Right atrium auricular region (tissue), 2 donors: ENCODE results near the gene RGL1. TPM values are rescaled to one million over a fixed set of nuclear protein-coding genes. Genes with fewer than 3 reads are reported as not detected.

ENCODE experiments used
- DNase-seq: peaks from one replicate; pipeline ENCODE4 v3.0.0-alpha.2; 2019; ENCODE audit warnings: low spot score
- H3K27ac ChIP-seq, 2 donors: fragments of 200-600 bp; sonication (generic); 1 replicate in 1 of 2; 2 replicates in 1 of 2; pipeline ENCODE4 v1.5.1; 2016 to 2019
- H3K27me3 ChIP-seq, 2 donors: fragments of 200-600 bp; sonication (generic); one replicate each; pipeline versions ENCODE4 v1.5.1 to v1.6.0; 2017 to 2019
- H3K36me3 ChIP-seq: fragments of 200-600 bp; sonication (generic); one replicate; pipeline ENCODE4 v1.5.1; 2016
- H3K4me1 ChIP-seq, 2 donors: fragments of 200-600 bp; sonication (generic); one replicate each; pipeline versions ENCODE4 v1.5.1 to v1.6.0; 2017 to 2019
- H3K4me3 ChIP-seq, 2 donors: fragments of 200-600 bp; sonication (generic); 1 replicate in 1 of 2; 2 replicates in 1 of 2; pipeline ENCODE4 v1.5.1; 2017 to 2019; ENCODE audit warnings: mild to moderate bottlenecking in 1 of 2, moderate library complexity in 1 of 2
- H3K9me3 ChIP-seq, 2 donors: fragments of 200-600 bp; sonication (generic); one replicate each; pipeline ENCODE4 v1.5.1; 2019
- total RNA-seq, 2 donors: library from RNA; depleted of rRNA; stranded (reverse); fragments of >200 nt; gene quantifications; one replicate each; pipeline ENCODE4 v1.1.0, GENCODE V29; 2016
- TF ChIP-seq, protein P1 (sequence below), 2 donors: fragments of 200-600 bp; sonication (generic); IDR thresholded peaks; one replicate each; pipeline ENCODE4 v1.5.1; 2019; ENCODE audit warnings: antibody characterized with exemption in 2 of 2

Gene RGL1
- total RNA-seq, 2 donors from 2014 or later = 14.9 to 22.7 TPM

DNA sequence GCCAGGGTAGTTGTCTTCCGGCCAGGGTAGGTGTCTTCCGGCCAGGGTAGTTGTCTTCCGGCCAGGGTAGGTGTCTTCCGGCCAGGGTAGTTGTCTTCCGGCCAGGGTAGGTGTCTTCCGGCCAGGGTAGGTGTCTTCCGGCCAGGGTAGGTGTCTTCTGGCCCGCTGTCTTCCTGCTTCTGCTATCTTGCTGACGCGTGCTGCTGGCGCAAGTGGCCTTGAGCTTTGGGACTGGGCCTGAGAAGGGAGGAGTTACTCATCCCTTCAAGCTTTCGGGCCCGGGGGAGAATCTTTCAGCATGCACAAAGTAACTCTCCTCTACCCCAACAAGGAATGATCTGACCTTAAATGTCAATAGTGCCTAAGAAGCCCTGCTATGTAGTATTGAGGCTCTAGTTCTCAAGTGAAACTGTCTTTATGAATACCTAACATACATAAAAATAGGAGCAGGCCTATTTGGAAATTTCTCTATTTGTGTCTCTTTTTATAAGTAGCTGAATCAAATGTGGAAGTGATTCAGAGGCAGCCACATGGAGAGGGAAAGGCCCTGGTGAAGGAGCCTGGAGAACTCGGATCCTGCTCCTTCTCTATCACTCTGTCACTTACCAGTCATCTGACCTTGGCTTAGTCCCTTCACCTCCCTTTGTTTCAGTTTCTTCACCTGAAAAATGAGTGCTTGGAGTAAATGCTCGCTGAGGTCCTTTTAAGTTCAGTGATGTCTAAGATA, 65.6 kb downstream of the RGL1 start:
- peak overlapping the region; percentile 71 to 72 for H3K27ac ChIP-seq
- TF ChIP-seq, protein P1, sequence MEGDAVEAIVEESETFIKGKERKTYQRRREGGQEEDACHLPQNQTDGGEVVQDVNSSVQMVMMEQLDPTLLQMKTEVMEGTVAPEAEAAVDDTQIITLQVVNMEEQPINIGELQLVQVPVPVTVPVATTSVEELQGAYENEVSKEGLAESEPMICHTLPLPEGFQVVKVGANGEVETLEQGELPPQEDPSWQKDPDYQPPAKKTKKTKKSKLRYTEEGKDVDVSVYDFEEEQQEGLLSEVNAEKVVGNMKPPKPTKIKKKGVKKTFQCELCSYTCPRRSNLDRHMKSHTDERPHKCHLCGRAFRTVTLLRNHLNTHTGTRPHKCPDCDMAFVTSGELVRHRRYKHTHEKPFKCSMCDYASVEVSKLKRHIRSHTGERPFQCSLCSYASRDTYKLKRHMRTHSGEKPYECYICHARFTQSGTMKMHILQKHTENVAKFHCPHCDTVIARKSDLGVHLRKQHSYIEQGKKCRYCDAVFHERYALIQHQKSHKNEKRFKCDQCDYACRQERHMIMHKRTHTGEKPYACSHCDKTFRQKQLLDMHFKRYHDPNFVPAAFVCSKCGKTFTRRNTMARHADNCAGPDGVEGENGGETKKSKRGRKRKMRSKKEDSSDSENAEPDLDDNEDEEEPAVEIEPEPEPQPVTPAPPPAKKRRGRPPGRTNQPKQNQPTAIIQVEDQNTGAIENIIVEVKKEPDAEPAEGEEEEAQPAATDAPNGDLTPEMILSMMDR (IDR thresholded peaks at IDR 0.05) = no peak
- H3K36me3 ChIP-seq = peaks cover 12% of the 10 kb centered on the region
- peak; percentile 87 for DNase-seq
- H3K27me3 ChIP-seq = no peaks in the 10 kb centered on the region
- no peak overlapping the region for H3K4me3 ChIP-seq
- H3K9me3 ChIP-seq = no peaks in the 10 kb centered on the region
- peaks cover 0 to 48% of the 10 kb centered on the region in 2 donors for H3K4me1 ChIP-seq

DNA sequence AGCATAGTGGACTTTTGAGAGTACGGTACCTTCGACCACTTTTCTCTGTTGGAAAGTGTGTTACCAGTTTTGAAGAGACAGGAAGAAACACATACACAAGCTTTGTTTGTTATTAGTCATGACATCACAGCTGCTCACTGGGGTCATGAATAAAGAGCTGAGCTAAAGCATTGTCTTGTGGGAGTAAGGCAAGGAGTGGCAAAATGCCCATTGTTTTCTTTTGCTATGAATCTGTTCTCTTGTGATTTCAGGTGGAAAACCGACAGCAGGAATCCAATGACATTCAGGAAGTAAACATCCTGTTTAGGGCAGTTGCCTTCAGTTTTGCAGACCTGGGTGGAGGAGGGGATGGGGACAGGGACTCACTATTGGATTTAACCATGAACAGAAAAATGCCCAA, 66.2 kb downstream of the RGL1 start:
- Histone ChIP-seq H3K36me3 (peaks cover 8% of the 10 kb centered on the region), H3K4me3 (no peak overlapping the region), H3K27me3 (no peaks in the 10 kb centered on the region), H3K27ac (peak overlapping the region; percentile 71 to 72), H3K4me1 (peaks cover 0 to 51% of the 10 kb centered on the region in 2 donors), H3K9me3 (no peaks in the 10 kb centered on the region)
- TF ChIP-seq, protein P1 (IDR thresholded peaks at IDR 0.05) = no peak
- no peak for DNase-seq

DNA sequence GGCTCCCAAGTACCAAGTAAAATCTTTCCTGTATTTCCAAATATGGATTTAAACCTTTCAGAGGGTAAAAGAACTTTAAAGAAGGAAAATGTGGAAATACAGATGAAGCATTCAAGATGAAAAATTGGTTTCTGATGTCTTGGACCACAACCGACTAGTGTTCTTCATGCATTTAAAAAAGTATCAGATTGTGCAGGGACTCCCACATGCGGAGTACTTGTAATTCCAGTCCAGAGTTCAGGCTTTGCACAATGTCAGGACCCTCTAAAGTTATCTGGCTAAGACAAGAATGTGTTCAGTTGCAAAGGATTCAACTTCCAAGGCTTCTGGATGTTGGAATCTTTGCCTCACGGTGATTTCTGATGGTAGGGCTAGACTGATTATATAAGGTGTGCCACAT, 66.7 kb downstream of the RGL1 start:
- Histone ChIP-seq H3K4me3 (no peak overlapping the region), H3K9me3 (no peaks in the 10 kb centered on the region), H3K4me1 (peaks cover 0 to 55% of the 10 kb centered on the region in 2 donors), H3K36me3 (peaks cover 4% of the 10 kb centered on the region), H3K27ac (peak overlapping the region; percentile 71 to 72), H3K27me3 (no peaks in the 10 kb centered on the region)
- TF ChIP-seq, protein P1 (IDR thresholded peaks at IDR 0.05) = no peak
- no peak for DNase-seq

DNA sequence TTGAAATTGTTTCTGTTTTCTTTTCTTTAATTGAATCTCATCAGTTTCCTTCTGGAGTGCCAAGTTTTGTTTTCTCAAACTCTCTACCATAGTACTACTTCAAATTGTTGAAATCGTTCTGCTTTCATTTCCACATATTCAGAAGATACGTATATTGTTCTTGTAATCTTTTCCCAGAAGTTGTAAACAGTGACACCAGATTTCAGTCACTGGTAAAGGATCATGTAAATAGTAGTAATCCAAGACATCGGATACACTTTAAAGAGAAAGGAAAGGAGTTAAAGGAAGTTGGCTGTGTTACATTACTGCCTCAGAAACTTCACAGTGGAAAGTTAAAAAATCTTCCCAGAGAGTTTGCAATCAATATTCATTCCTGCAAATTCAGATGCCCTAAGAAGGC, 67.5 kb downstream of the RGL1 start:
- no peaks in the 10 kb centered on the region for H3K36me3 ChIP-seq
- DNase-seq = no peak

DNA sequence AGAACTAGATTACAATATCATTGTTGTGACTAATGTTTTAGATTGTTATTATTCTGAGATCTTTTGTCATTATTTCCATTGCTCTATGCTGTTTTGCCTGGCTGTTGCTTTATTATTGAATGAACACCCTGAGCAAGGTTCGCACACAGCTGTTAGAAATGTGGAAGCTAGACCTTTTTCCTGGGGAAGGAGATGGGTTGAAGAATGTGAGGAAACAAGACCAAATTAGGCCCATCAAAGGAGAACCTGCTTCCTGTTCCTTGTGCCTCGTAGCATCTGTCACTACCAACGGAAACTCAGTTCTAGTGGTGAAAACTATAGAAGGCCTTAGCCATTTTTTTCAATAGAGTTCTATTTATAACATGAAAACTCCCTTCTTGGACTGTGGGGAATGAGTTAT, 68.7 kb downstream of the RGL1 start:
- TF ChIP-seq, protein P1 (IDR thresholded peaks at IDR 0.05) = no peak
- no peak overlapping the region for H3K4me3 ChIP-seq

More for the DNA sequence above, 67.5 kb downstream of the RGL1 start:
- TF ChIP-seq, protein P1 (IDR thresholded peaks at IDR 0.05) = no peak
- H3K4me1 ChIP-seq = peaks cover 0 to 63% of the 10 kb centered on the region in 2 donors
- H3K4me3 ChIP-seq = peak overlapping the region in 1 of 2 donors; percentile 2
- H3K27ac ChIP-seq = peak overlapping the region; percentile 71 to 72
- H3K27me3 ChIP-seq = no peaks in the 10 kb centered on the region
- H3K9me3 ChIP-seq = no peaks in the 10 kb centered on the region

More for the DNA sequence above, 68.7 kb downstream of the RGL1 start:
- H3K36me3 ChIP-seq = no peaks in the 10 kb centered on the region
- DNase-seq = no peak
- H3K27ac ChIP-seq = peak overlapping the region; percentile 71 to 72
- H3K4me1 ChIP-seq = peaks cover 0 to 67% of the 10 kb centered on the region in 2 donors
- H3K9me3 ChIP-seq = no peaks in the 10 kb centered on the region
- H3K27me3 ChIP-seq = no peaks in the 10 kb centered on the region
